C1 segment of cervical spinal cord (tissue), 14 donors: Measurements from ENCODE around the gene MRPL54.
"Not testable (repeated sequence)": the region's sequence is repeated elsewhere in the genome, so short reads cannot be mapped to it uniquely, and the experiment has no call there.

Experiments used
- DNase-seq, 14 donors: peaks; one replicate each; lab custom pipeline; 2025; lab: John Stamatoyannopoulos, UW

Gene MRPL54

DNA sequence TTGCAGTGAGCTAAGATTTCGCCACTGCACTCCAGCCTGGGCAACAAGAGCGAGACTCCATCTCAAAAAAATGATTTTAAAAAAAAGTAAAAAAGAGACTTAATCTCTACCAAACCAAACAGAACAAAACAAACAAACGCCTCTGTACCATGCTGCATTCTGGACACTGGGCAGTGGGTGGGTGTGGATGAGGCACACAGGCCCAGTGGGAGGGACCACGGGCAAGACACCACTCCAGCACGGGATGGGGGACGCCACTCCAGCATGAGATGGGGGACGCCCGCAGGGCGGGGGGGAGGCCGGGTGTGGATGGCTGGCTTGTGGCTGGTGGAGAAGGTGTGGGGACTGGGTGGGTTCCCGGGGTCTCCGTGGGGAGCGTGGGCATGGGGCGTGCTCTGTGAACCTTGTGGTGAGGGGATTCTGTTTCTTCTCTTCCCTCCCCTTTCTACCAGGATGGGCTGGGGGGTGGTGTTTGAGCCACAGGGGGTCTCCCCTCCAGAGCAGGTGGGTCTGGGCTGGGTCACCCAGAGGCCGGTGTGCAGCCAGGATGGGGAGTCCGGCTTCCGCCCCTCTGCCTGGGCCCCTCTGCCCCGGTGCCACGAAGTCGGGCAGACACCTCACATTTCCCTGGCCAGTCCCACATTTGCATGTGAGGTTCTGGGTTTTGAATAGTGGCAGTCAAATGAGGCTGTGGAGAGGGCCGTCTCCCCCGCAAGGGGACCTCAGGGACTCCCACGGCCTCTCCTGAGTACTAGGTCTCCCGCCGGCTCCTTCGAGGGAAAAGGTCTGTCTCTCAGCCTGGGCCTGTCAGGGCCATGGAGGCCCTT is 47.6 kb downstream of the MRPL54 start:
- no peak for DNase-seq

DNA sequence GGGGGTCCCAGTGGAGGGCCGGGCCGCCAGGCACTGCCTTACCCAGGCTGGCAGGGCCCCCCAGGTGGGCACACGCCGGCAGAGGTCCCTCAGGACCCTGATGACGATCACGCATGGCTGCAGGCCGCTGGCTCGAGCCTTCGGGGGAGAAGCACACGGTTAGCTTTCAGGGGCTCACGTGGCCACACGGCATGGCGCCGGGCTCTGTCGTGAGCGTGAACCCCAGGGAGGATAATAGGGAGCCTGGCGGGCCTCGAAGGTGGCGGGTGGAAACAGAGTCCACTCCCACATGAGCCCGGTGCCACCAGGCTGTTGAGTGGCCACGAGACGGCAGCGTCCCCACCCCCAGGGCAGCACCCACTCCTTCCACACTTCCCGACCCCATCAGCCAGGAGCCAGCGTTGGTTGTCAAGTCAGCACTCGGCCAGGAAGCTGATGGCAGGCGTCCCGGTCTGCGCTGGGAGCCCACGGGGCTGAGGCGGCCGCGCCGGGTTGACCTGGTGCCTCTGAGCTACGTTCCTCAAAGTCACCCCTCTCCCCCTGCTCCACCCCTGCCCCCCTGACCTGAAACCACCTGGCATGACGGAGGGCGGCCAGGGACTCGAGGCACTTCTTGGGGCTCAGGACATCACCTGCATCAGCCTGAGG is 48.4 kb downstream of the MRPL54 start:
- no peak for DNase-seq

DNA sequence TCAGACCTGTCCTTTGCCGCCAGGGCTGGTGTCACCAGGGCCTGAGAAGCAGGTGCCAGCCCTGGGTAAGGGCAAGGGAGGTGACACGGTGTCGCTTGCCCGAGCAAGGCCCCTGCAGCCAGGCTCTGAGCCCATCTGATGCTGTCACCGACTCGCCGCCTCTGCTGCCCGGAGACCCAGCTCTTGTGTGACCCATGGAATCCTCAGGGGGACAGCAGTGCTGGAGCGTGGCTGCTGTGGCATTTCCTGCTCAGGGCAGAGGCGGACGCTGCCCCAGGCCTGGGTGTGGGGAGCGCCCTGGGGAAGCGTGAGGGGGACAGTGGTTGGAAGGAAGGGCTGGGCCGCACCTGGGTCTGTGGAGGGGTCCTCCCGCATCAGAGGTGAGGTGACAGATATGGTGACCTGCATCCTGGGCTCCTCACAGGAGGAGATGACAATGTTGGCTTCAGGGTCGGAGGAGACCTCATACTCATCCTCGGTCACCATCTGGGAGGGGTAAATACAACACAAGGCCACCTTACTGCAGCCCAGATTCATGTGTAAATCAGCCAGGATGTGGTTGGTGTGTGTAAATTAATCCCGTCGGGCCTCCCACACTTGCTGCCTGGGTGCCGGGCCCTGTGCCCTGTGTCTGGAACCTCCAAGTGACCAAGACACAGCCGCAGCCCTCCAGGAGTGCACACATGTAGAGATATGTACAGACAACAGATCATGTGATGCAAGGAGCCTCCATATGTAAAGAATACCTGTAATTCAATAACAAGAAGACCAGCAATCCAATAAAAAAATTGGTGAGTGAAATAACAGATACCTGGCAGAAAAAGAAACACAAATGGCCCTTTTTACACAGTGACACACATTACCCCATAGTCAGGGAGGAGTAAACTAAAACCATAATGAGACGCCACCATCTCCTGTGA is 51.3 kb downstream of the MRPL54 start:
- DNase-seq = no peak

DNA sequence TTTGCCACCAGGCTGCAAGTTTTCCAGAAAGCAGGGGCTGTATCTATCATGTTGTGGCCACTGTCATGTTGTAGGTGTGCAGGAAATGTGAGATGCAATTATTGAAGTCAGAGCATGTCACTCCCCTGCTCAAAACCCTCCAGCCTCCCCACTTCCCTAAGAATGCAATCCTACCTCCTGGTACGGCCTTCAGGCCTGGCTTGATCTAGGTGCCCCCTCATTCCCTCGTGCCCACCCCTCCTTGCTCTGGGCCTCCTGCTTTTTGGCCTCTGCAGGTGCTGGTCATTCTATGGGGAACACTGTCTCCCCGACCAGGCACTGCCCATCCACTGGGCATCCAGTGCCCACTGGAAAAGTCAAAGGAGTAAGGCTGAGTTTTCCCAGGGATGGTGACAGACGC is 52.2 kb downstream of the MRPL54 start:
- no peak for DNase-seq

DNA sequence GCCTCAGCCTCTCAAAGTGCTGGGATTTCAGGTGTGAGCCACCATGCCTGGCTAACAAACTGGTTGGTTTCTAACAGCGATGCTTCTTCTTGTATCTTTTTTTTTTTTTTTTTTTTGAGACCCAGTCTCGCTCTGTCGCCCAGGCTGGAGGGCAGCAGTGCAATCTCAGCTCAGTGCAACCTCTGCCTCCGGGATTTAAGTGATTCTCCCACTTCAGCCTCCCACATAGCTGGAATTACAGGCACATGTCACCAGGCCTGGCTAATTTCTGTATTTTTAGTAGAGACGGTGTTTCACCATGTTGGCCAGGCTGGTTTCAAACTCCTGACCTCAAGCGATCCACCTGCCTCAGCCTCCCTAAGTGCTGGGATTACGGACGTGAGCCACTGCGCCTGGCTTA is 53.7 kb downstream of the MRPL54 start:
- not testable (repeated sequence) for DNase-seq

DNA sequence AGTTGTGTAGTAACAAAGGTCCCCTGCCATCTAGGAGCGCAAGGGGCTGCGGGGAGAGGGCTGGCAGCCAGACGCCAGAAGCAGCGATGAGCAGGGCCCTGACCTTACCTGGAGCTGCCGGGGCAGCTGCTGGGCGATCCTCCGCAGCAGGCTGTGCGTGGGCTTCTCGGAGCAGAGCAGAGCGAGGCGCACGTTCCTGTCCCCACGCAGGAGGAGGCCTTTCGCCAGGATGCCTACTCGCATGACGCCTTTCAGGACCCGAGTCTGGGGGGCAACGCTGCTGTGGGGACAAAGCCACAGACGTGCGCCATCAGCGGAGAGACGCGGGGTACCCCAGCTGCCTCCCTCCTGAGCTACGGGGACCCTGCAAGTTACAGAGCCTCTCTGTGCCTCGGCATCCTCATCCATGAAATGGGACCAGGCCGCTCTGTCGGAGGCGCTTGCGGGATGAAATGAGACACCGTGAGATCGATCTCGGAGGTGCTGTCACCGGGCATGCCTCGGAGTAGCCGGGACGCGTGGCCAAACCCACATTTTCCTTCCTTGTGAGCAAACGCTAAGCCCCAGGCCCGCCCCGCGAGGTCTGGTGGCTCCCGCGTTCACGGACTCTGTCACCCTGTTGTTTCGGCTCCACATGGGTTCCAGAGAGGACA is 54.2 kb downstream of the MRPL54 start:
- no peak for DNase-seq
